EL (cell line): Measurements from ENCODE around the gene SPECC1.
A peak's percentile ranks its signal among the peaks of the same experiment; 100 is the strongest.
"Not testable (repeated sequence)": the region's sequence is repeated elsewhere in the genome, so short reads cannot be mapped to it uniquely, and the experiment has no call there.

Source experiments
- DNase-seq: peaks from one replicate; pipeline ENCODE4 v3.0.0-alpha.2; 2016

SPECC1 gene

GRCh38 chr17:20216154-20216815 is 207.1 kb downstream of the SPECC1 start:
- DNase-seq, result no peak

GRCh38 chr17:20216853-20217252 is 207.7 kb downstream of the SPECC1 start:
- DNase-seq, result no peak

- DNase-seq, result no peak
These were observed 208.5 kb downstream of the SPECC1 start for GRCh38 chr17:20217677-20218076.

GRCh38 chr17:20218272-20218671 is 209.1 kb downstream of the SPECC1 start:
- no peak for DNase-seq

GRCh38 chr17:20223808-20224328 is 214.7 kb downstream of the SPECC1 start:
- DNase-seq, result peak; percentile 15

GRCh38 chr17:20224379-20224778 is 215.2 kb downstream of the SPECC1 start:
- DNase-seq, result no peak

- DNase-seq, result no peak
These were observed 216.3 kb downstream of the SPECC1 start for GRCh38 chr17:20225162-20226115.

GRCh38 chr17:20226814-20227482 is 217.8 kb downstream of the SPECC1 start:
- DNase-seq, result peak; percentile 71

GRCh38 chr17:20227720-20228370 is 218.7 kb downstream of the SPECC1 start:
- DNase-seq, result not testable (repeated sequence)

- DNase-seq, result no peak
These were observed 219.3 kb downstream of the SPECC1 start for GRCh38 chr17:20228410-20228809.

GRCh38 chr17:20228860-20229259 is 219.7 kb downstream of the SPECC1 start:
- DNase-seq, result no peak

- DNase-seq, result no peak
These were observed 221.8 kb downstream of the SPECC1 start for GRCh38 chr17:20230924-20231323.

- no peak for DNase-seq
These were observed 223.5 kb downstream of the SPECC1 start for GRCh38 chr17:20232611-20233010.

- no peak for DNase-seq
These were observed 225.1 kb downstream of the SPECC1 start for GRCh38 chr17:20234276-20234675.

GRCh38 chr17:20235747-20236146 is 226.6 kb downstream of the SPECC1 start:
- DNase-seq, result no peak

GRCh38 chr17:20236578-20237227 is 227.5 kb downstream of the SPECC1 start:
- DNase-seq, result no peak

- DNase-seq, result not testable (repeated sequence)
These were observed 230.6 kb downstream of the SPECC1 start for GRCh38 chr17:20239776-20240175.

GRCh38 chr17:20241855-20242254 is 232.7 kb downstream of the SPECC1 start:
- DNase-seq, result no peak

- DNase-seq, result no peak
These were observed 233.1 kb downstream of the SPECC1 start for GRCh38 chr17:20242271-20242670.

- DNase-seq, result no peak
These were observed 234.4 kb downstream of the SPECC1 start for GRCh38 chr17:20243524-20243923.

GRCh38 chr17:20244671-20245070 is 235.5 kb downstream of the SPECC1 start:
- DNase-seq, result no peak

- no peak for DNase-seq
These were observed 237.5 kb downstream of the SPECC1 start for GRCh38 chr17:20246692-20247091.
